K562 (cell line): ENCODE measurements around the gene ILKAP. TPM values are rescaled to one million over a fixed set of nuclear protein-coding genes. Genes with fewer than 3 reads are reported as not detected.

Experiments used
- ATAC-seq: fragments of 200-7000 bp; cut with Tn5 transposase; 3 replicates; pipeline ENCODE4 v1.9.1; 2020; ENCODE audit warnings: moderate library complexity
- BruUV-seq: library from RNA; stranded (reverse); fragments of 400-500 nt; replicated peaks from 2 replicates; lab custom pipeline; 2021; lab: Mats Ljungman, UMichigan
- CTCF ChIA-PET: fragments of 300-600 bp; formaldehyde crosslinking; extraction: SDS; loops from one replicate; lab custom pipeline; 2021; ENCODE audit warnings: low intra/inter-chr PET ratio; lab: Yijun Ruan, JAX
- POLR2A ChIA-PET: fragments of 300-600, 350-650 bp; sonication (Branson Sonifier 250); formaldehyde crosslinking; extraction: SDS; loops from one replicate; lab custom pipeline; 2021; ENCODE audit warnings: antibody characterized with exemption, inconsistent platforms; lab: Yijun Ruan, JAX
- DNase-seq, 4 experiments: peaks; one replicate each; pipeline versions ENCODE4 v3.0.0 to v3.0.0-alpha.2; 2011 to 2018; ENCODE audit warnings: low spot score in 3 of 4, mixed read lengths in 3 of 4; ENCODE audit errors: extremely low read depth in 1 of 4
- FAIRE-seq: peaks from 2 replicates; lab custom pipeline; 2011; peaks lifted over from hg19 to GRCh38; lab: Jason Lieb, UNC
- H2AFZ ChIP-seq: 2 replicates; pipeline ENCODE4 v1.6.0; 2011; ENCODE audit warnings: low read depth, low read length, control low read depth, inconsistent platforms
- H3K27ac ChIP-seq: fragments of 200-600 bp; 3 replicates; pipeline ENCODE4 v1.8.0; 2011; ENCODE audit warnings: low read depth, mild to moderate bottlenecking, control low read depth, inconsistent platforms, low read length, moderate library complexity, mixed read lengths; ENCODE audit errors: extremely low read depth
- H3K27me3 ChIP-seq, 2 experiments: fragments of 300-600 bp in 1 of 2; 2 replicates in 1 of 2; 3 replicates in 1 of 2; pipeline versions ENCODE4 v1.6.0 to v1.8.0; 2011; ENCODE audit warnings: inconsistent platforms in 2 of 2, low read length in 2 of 2, mild to moderate bottlenecking in 1 of 2, mixed read lengths in 1 of 2, moderate library complexity in 1 of 2; ENCODE audit not compliant: control insufficient read depth in 2 of 2, insufficient read depth in 2 of 2
- H3K36me3 ChIP-seq: fragments of 300-600 bp; 3 replicates; pipeline ENCODE4 v1.8.0; 2011; ENCODE audit warnings: mild to moderate bottlenecking, low read length, inconsistent platforms; ENCODE audit not compliant: control insufficient read depth, insufficient read depth
- H3K4me1 ChIP-seq, 2 experiments: fragments of 200-600 bp in 1 of 2; replicated peaks in 1 of 2; 2 replicates in 1 of 2; 3 replicates in 1 of 2; pipeline versions ENCODE4 v1.5.1 to v1.8.0; 2011; ENCODE audit warnings: inconsistent platforms in 2 of 2, low read length in 2 of 2, mild to moderate bottlenecking in 1 of 2, mixed read lengths in 1 of 2, moderate library complexity in 1 of 2; ENCODE audit not compliant: control insufficient read depth in 2 of 2, insufficient read depth in 2 of 2
- H3K4me2 ChIP-seq: 2 replicates; pipeline ENCODE4 v1.6.1; 2011; ENCODE audit warnings: low read length, control low read depth, inconsistent platforms, mixed read lengths; ENCODE audit not compliant: insufficient read depth
- H3K4me3 ChIP-seq: fragments of 200-600 bp; sonication (generic), shearing (Covaris generic); 2 replicates; pipeline ENCODE4 v1.5.1; 2016; ENCODE audit warnings: control low read depth, inconsistent platforms
- H3K79me2 ChIP-seq: fragments of 200-600 bp; 3 replicates; pipeline ENCODE4 v1.8.0; 2011; ENCODE audit warnings: low read length, inconsistent platforms; ENCODE audit not compliant: control insufficient read depth, insufficient read depth
- H3K9ac ChIP-seq, 2 experiments: 2 replicates each; pipeline versions ENCODE4 v1.6.0 to v1.6.1; 2011; ENCODE audit warnings: low read depth in 2 of 2, low read length in 2 of 2, control low read depth in 1 of 2, inconsistent platforms in 1 of 2, mild to moderate bottlenecking in 1 of 2, mixed read lengths in 1 of 2; ENCODE audit not compliant: insufficient read depth in 1 of 2
- H3K9me1 ChIP-seq: one replicate; pipeline ENCODE4 v1.6.0; 2011; ENCODE audit warnings: inconsistent platforms, mild to moderate bottlenecking, low read length, moderate library complexity; ENCODE audit not compliant: control insufficient read depth, insufficient read depth
- H3K9me3 ChIP-seq: replicated peaks from 2 replicates; pipeline ENCODE4 v1.5.1; 2011; ENCODE audit warnings: low read depth, low read length, inconsistent platforms; ENCODE audit not compliant: control insufficient read depth, insufficient read depth
- H4K20me1 ChIP-seq: replicated peaks from 2 replicates; pipeline ENCODE4 v1.6.1; 2011; ENCODE audit warnings: low read length, inconsistent platforms, mixed read lengths; ENCODE audit not compliant: control insufficient read depth, insufficient read depth
- POLR2G ChIP-seq: fragments of 200-400 bp; formaldehyde crosslinking; IDR thresholded peaks from 2 replicates; pipeline ENCODE4 v1.6.1; 2017; ENCODE audit warnings: low read depth, mild to moderate bottlenecking, antibody characterized with exemption, low read length, moderate library complexity
- RBFOX2 ChIP-seq: fragments of 200-400 bp; formaldehyde crosslinking; IDR thresholded peaks from 2 replicates; pipeline ENCODE4 v1.6.1; 2017; ENCODE audit warnings: low read depth, mild to moderate bottlenecking, low read length, moderate library complexity
- SMAD4 ChIP-seq: fragments of 250-450 bp; sonication (Bioruptor Pico); conservative IDR thresholded peaks from 2 replicates; pipeline ENCODE4 v1.8.0; 2021; ENCODE audit warnings: inconsistent platforms, mild to moderate bottlenecking, moderate library complexity
- ZNF224 ChIP-seq: sonication (generic); formaldehyde crosslinking; IDR thresholded peaks from 2 replicates; pipeline ENCODE4 v1.8.0; 2022; ENCODE audit warnings: mild to moderate bottlenecking, missing genetic modification reagents
- WGBS: fragments of 100-300 bp; shearing (Covaris generic); methylation state at CpG from one replicate; pipeline ENCODE4 v1.1.6; 2016; ENCODE audit warnings: low coverage, mixed read lengths; ENCODE audit not compliant: insufficient coverage; ENCODE audit errors: missing lambda C conversion rate; 5-methylcytosine and 5-hydroxymethylcytosine counted together
- in situ Hi-C: fragments of 300-500 bp; cut with MboI; formaldehyde crosslinking; loops from 4 replicates; pipeline ENCODE4 v1.15.0; 2018; ENCODE audit warnings: inconsistent platforms, mixed read lengths
- intact Hi-C: fragments of 100-400 bp; cut with micrococcal nuclease; formaldehyde crosslinking; loops from 2 replicates; pipeline ENCODE4 v1.14.2; 2022
- polyA plus RNA-seq, 8 experiments: library from polyadenylated mRNA; depleted of rRNA in 4 of 8; stranded (reverse) in 5 of 8; unstranded in 3 of 8; fragments of >200 nt; fragmentation: Nextera tagmentation in 2 of 8; fragmentation: Illumina TruSeq in 1 of 8; extraction: Ambion mirVana in 2 of 8; extraction: Trizol in 1 of 8; gene quantifications; 2 replicates each; pipeline versions ENCODE4 v1.2.1 to v1.2.3, GENCODE V29; 2011 to 2014; ENCODE audit warnings: inconsistent platforms in 1 of 8, missing spikeins in 1 of 8
- total RNA-seq, 7 experiments: library from RNA; depleted of rRNA in 6 of 7; stranded (reverse); fragments of >200 nt in 6 of 7; fragmentation: Illumina TruSeq in 2 of 7; extraction: Trizol in 2 of 7; gene quantifications; 2 replicates each; pipeline versions ENCODE4 v1.2.1 to v1.2.3, GENCODE V29; 2011 to 2021; ENCODE audit warnings: low replicate concordance in 1 of 7

The ILKAP gene
- total and polyA plus RNA-seq, 9 of the 15 experiments (the other 6 are each of a cell fraction or from before 2014, with no cell fraction given), result 3.1 to 43.9 (median 20.7) TPM

GRCh38 chr2:238168196-238169047, 35.1 kb downstream of the ILKAP start:
- H3K9me1 ChIP-seq, result peaks cover 4% of the 10 kb centered on the region
- H3K4me3 ChIP-seq, result no peak overlapping the region
- intact Hi-C loops, result loop anchor here (5.0 kb wide), 1 partner anchor 69 kb away; no protein-coding TSS in a partner anchor
- peak; percentile 42 for FAIRE-seq
- no peaks in the 10 kb centered on the region for H3K79me2 ChIP-seq
- H3K36me3 ChIP-seq, result peaks cover 36% of the 10 kb centered on the region
- peak overlapping the region; percentile 33; the same call in 1 of the 2 replicates for H3K4me2 ChIP-seq
- BruUV-seq, result no TSS peak
- WGBS, result 39% methylated on average over 11 of the region's 13 CpGs
- POLR2A ChIA-PET, result interaction anchor here (0.6 to 1.2 kb wide), 5 partner anchors 9 to 717 kb away, joined by 3 to 5 read pairs (median 3); partner anchors contain the start of gene ERFE
- in situ Hi-C loops, result no loop called here
- no peaks in the 10 kb centered on the region for H4K20me1 ChIP-seq
- CTCF ChIA-PET, result no interaction called here
- H3K27me3 ChIP-seq, result no peaks in the 10 kb centered on the region
- H3K4me1 ChIP-seq, result peaks cover 31 to 33% of the 10 kb centered on the region in 2 experiments
- ATAC-seq, result peak; percentile 45
- peak overlapping the region; percentile 81 for H3K27ac ChIP-seq
- H2AFZ ChIP-seq, result no peak overlapping the region
- peak; percentile 38 to 52 (median 49) for DNase-seq
- no peaks in the 10 kb centered on the region for H3K9me3 ChIP-seq
- TF ChIP-seq SMAD4 (CRISPR knock-in tag) (0 out of 2 replicates have a peak, but pooled peaks have one; percentile 0), POLR2G (0 out of 2 replicates have a peak, but pooled peaks have one; percentile 10), ZNF224 (CRISPR knock-in tag) (no peak), RBFOX2 (peak; percentile 16)
- peak overlapping the region; percentile 44 to 56 for H3K9ac ChIP-seq
